Vagina (tissue), 2 donors: ENCODE data around the gene RSU1.

Experiments used
- POLR2AphosphoS5 ChIP-seq, 2 donors: sonication (generic); formaldehyde crosslinking; IDR thresholded peaks; one replicate each; pipeline ENCODE4 v1.9.0; 2017; ENCODE audit warnings: antibody characterized with exemption in 2 of 2, mild to moderate bottlenecking in 2 of 2, low read depth in 1 of 2; ENCODE audit not compliant: insufficient read depth in 1 of 2
- TF ChIP-seq, protein P1 (sequence below), 3 experiments: fragments of 450-650 bp in 2 of 3; fragments of 200-600 bp in 1 of 3; sonication (generic) in 1 of 3; IDR thresholded peaks; one replicate each; pipeline ENCODE4 v1.5.1; 2017 to 2019; ENCODE audit warnings: antibody characterized with exemption in 3 of 3, mild to moderate bottlenecking in 2 of 3, moderate library complexity in 2 of 3

DNA sequence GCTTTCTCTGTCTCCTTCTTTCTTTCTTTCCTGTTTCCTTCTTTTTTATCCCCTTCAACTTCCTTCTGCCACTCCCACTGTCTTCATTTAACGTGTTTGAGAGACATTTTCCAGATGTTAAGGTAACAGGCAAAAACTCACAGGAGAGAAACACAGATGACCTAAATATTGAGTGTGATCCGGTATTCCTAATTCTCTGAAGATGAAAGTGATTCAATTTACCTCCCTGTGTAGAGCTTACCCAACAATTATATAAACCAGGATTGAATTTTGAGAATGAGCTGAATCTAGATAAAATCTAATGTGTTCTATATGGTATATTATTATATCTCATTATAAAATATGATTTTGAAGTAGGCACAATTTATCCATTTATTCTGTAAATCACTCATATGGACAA, 46.5 kb upstream of the RSU1 start:
- TF ChIP-seq POLR2AphosphoS5 (IDR thresholded peaks at IDR 0.05; ENCODE audit: insufficient read depth in 1 of 2, low read depth in 1 of 2): no peak
- TF ChIP-seq, protein P1, sequence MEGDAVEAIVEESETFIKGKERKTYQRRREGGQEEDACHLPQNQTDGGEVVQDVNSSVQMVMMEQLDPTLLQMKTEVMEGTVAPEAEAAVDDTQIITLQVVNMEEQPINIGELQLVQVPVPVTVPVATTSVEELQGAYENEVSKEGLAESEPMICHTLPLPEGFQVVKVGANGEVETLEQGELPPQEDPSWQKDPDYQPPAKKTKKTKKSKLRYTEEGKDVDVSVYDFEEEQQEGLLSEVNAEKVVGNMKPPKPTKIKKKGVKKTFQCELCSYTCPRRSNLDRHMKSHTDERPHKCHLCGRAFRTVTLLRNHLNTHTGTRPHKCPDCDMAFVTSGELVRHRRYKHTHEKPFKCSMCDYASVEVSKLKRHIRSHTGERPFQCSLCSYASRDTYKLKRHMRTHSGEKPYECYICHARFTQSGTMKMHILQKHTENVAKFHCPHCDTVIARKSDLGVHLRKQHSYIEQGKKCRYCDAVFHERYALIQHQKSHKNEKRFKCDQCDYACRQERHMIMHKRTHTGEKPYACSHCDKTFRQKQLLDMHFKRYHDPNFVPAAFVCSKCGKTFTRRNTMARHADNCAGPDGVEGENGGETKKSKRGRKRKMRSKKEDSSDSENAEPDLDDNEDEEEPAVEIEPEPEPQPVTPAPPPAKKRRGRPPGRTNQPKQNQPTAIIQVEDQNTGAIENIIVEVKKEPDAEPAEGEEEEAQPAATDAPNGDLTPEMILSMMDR (IDR thresholded peaks at IDR 0.05): no peak
